Liver (tissue), 3 donors: Measurements from ENCODE around the gene TWF2.

Experiments used
- EGR1 ChIP-seq, 2 donors: IDR thresholded peaks; 2 replicates each; pipeline ENCODE4 v1.6.1; 2016 to 2018; ENCODE audit warnings: antibody characterized with exemption in 2 of 2, low read depth in 2 of 2
- SP1 ChIP-seq: IDR thresholded peaks from 2 replicates; pipeline ENCODE4 v1.6.1; 2018; ENCODE audit warnings: antibody characterized with exemption, mild to moderate bottlenecking
- TAF1 ChIP-seq: conservative IDR thresholded peaks from 2 replicates; pipeline ENCODE4 v1.6.1; 2016; ENCODE audit warnings: antibody characterized with exemption, mild to moderate bottlenecking
- YY1 ChIP-seq: IDR thresholded peaks from 2 replicates; pipeline ENCODE4 v1.6.1; 2016; ENCODE audit warnings: antibody characterized with exemption, mild to moderate bottlenecking
- TF ChIP-seq, protein P1 (sequence below): fragments of 150-350 bp; IDR thresholded peaks from 2 replicates; pipeline ENCODE4 v1.5.1; 2017; ENCODE audit warnings: improper control_type of control experiment, low read depth, low read length; ENCODE audit not compliant: missing input control
- TF ChIP-seq, protein P2 (sequence below): IDR thresholded peaks from 2 replicates; pipeline ENCODE4 v1.6.1; 2016; ENCODE audit warnings: antibody characterized with exemption
- donor health status: healthy.
- donor health status: healthy.

- TF ChIP-seq EGR1 (IDR thresholded peaks at IDR 0.05; ENCODE audit: low read depth in 2 of 2) (no peak), TAF1 (no peak), YY1 (no peak), SP1 (no peak)
- TF ChIP-seq, protein P1, sequence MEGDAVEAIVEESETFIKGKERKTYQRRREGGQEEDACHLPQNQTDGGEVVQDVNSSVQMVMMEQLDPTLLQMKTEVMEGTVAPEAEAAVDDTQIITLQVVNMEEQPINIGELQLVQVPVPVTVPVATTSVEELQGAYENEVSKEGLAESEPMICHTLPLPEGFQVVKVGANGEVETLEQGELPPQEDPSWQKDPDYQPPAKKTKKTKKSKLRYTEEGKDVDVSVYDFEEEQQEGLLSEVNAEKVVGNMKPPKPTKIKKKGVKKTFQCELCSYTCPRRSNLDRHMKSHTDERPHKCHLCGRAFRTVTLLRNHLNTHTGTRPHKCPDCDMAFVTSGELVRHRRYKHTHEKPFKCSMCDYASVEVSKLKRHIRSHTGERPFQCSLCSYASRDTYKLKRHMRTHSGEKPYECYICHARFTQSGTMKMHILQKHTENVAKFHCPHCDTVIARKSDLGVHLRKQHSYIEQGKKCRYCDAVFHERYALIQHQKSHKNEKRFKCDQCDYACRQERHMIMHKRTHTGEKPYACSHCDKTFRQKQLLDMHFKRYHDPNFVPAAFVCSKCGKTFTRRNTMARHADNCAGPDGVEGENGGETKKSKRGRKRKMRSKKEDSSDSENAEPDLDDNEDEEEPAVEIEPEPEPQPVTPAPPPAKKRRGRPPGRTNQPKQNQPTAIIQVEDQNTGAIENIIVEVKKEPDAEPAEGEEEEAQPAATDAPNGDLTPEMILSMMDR: no peak
- TF ChIP-seq, protein P2, sequence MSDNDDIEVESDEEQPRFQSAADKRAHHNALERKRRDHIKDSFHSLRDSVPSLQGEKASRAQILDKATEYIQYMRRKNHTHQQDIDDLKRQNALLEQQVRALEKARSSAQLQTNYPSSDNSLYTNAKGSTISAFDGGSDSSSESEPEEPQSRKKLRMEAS: no peak
These were observed 53.1 kb downstream of the TWF2 start for GRCh38 chr3:52185837-52186236.
